Pons (tissue), 1 donor: Measurements from ENCODE around the gene TOMT.

Experiments used
- DNase-seq: peaks from one replicate; pipeline ENCODE4 v3.0.0-alpha.2; 2016; ENCODE audit warnings: low spot score

The TOMT gene

DNA sequence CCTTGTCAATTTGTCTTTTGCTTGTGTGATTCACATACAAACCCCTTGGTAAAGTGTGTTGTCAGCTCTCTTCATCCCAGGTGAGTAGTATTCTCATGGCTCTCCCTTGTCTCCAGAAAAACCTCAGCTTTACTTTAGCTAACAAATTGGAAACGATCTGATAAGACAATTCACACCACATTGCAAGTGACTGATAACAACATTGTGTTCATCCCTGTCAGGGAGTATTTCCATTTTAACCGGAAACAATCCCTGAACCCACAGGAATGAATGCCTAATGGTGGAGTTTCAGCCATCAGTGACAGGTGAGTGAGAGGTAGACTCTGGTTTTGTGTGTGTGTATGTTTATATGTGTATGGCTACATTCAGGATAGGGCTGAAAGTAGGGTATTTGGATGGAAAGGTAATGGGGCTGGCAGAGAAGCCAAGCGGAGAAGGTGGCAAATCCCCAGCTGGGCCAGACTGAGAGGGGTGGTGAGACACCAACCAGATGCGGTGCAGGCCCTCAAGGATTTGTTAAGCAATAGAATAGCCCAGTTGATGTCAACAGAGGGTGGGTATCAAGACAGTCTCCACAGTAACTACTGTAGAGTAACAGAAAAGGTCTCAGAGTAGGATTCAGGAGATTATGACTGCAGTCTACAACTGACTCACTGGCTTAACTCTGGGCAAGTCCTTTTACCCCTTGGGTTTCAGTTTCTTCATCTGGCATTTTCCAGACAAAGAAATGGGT, 17.5 kb upstream of the TOMT start:
- no peak for DNase-seq

DNA sequence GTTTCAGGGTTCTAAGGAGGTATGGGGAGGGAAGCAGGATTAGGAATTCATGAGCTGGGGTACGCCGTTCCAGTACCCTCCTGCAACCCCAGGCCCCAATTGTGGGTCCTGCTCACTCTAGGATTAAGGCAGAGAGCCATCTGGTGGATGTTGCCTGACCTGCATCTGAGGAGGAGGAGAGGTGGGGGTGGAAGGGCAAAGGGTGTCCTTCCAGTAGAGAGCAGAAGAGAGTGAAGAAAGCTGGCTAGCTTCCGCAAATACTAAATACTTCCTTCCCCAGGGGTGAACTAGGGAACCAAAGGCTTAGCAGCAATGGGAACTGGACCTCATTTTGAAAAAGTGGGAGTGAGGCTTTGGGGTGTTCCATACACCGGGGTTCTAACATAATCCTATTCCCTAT, 14.4 kb upstream of the TOMT start:
- peak; percentile 92 for DNase-seq

GRCh38 chr11:72098741-72099140, 7.0 kb upstream of the TOMT start:
- no peak for DNase-seq

DNA sequence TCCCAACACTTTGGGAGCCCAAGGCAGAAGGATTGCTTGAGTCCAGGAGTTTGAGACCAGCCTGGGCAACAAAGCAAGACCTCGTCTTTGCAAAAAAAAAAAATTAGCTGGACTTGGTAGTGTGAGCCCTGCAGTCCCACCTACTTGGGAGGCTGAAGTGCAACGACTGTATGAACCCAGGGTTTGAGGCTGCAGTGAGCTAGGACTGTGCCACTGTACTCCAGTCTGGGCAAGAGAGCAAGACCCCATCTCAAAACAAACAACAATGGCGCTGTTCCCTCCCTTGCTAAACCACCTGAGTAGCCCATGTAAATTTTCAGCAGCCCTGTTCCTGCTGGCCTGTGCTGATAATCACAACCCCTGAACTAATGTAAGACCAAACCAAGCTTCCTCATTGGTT, 5.7 kb upstream of the TOMT start:
- DNase-seq, result no peak

GRCh38 chr11:72100462-72100861, 5.3 kb upstream of the TOMT start:
- DNase-seq, result no peak

GRCh38 chr11:72102162-72102561, 3.6 kb upstream of the TOMT start:
- no peak for DNase-seq

DNA sequence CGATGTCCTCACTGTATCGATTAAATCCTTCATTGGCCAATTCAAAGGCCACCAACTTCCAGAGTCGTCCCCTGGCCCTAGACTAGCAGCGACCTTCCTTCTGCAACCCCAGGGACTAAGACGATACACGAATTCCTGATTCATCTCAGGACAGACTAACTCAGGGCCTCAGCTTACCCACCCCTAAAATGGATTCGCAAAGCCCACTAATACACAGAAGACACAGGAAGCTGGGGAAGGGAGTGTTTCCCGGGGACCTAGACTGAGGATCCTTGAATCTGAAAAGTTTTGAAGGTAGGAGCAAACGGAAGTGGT, 3.1 kb upstream of the TOMT start:
- DNase-seq, result no peak

GRCh38 chr11:72102946-72103753, 2.6 kb upstream of the TOMT start, which contains the start of gene LAMTOR1:
LAMTOR1 (minus strand) TSS chr11:72103297; CDS start chr11:72103224, 73 bp downstream.
- peak; percentile 98 for DNase-seq

GRCh38 chr11:72103754-72104167, 2.0 kb upstream of the TOMT start:
- peak; percentile 27 for DNase-seq

- DNase-seq, result no peak
These were observed 5.8 kb downstream of the TOMT start for GRCh38 chr11:72111300-72112142.

GRCh38 chr11:72112143-72112977, 6.6 kb downstream of the TOMT start, which contains the start of gene ANAPC15:
ANAPC15 (minus strand) TSS chr11:72112695; CDS start chr11:72111276, 1,419 bp downstream.
- peak; percentile 100 for DNase-seq

- no peak for DNase-seq
These were observed 7.5 kb downstream of the TOMT start for GRCh38 chr11:72112978-72113808.

DNA sequence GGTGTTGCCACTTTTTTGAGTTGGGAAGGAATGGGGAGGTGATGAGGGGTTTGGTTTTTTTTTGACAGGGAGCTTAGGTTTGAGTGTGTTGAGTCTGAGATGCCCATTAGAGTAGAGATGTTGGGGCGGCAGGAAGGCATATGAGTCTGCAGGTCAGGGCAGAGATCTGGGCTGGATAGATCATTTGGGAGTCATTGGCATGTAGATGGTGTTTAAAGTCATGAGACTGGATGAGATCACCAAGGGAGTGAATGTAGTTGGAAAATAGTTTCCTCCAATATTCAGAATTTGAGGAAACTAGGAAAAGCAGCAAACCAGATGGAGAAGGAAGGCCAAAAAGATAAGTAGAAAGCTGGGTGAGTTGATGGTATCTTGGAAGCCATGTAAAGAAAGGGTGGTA, 8.8 kb downstream of the TOMT start:
- DNase-seq, result no peak

DNA sequence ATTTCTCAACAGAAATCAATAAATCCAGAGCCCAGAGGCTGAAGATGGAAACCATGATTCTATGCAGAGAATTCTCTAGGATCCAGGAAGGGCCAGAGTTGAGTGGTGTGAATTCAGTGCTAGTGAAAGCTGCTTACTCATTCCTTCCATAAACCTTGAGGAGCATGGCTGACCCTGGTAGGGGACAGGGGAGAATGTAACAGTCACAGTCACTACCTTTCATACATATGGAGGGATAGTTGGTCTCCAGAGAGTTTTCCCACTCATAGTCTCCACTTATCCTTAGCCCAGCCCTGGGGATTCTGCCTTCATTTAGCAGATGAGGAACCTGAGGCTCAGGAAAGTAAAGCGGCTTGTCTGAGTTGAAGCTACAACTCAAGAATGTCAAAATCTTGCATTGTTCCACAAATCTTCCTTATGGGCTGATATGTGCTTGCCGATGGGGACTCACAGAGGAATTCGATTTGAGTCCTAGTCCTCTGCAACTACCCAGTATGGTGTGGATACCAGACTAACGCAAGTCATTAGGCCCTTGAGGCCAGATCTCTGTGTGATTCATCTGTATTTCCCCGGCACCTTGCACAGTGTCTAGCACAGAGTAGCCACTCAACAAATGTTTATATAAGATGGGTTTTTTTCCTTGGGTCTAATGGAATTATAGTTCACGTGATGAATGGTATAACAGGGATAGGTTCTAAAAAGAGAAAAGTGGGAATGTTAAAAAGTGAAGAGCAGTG, 10.5 kb downstream of the TOMT start:
- no peak for DNase-seq

GRCh38 chr11:72119198-72119597, 13.5 kb downstream of the TOMT start:
- no peak for DNase-seq

DNA sequence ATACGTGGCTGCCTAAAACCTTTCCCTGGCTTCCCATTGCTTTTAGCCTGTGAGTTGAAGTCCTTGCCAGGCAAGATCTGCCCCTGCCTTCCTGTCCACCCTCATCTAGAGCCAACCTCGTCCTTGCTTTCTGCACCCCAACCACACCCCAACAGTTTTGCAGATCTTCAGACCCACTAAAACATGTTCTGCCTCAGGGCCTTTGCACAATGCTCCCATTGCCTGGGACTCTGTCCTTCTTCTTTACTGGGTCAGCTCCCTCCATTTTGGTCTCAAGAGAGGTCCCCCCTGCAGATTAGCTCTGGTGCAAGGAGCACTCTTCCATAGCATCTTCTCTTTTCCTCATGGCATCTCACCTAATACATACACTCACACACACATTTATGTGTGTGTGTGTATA, 15.2 kb downstream of the TOMT start:
- DNase-seq, result no peak

DNA sequence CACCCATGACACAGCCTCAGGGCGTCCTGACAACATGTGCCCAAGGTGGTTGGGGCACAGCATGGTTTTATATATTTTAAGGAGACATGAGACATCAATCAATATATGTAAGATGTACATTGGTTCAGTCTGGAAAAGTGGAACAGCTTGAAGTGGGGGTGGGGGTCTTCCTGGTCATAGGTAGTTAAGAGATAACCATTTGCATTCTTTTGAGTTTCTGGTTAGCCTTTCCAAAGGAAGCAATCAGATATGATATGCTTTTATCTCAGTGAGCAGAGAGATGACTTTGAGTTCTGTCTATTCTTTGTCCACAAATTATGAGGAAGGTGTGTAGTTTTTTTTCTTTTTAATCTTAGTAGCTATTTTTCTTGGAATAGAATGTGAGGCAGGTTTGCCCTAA, 16.9 kb downstream of the TOMT start:
- no peak for DNase-seq

- DNase-seq, result no peak
These were observed 17.5 kb downstream of the TOMT start for GRCh38 chr11:72123117-72123653.

- DNase-seq, result no peak
These were observed 18.3 kb downstream of the TOMT start for GRCh38 chr11:72124046-72124445.

GRCh38 chr11:72125956-72126355, 20.2 kb downstream of the TOMT start:
- no peak for DNase-seq
